Measurements from ENCODE around the gene PDE4D.

The PDE4D gene

DNA sequence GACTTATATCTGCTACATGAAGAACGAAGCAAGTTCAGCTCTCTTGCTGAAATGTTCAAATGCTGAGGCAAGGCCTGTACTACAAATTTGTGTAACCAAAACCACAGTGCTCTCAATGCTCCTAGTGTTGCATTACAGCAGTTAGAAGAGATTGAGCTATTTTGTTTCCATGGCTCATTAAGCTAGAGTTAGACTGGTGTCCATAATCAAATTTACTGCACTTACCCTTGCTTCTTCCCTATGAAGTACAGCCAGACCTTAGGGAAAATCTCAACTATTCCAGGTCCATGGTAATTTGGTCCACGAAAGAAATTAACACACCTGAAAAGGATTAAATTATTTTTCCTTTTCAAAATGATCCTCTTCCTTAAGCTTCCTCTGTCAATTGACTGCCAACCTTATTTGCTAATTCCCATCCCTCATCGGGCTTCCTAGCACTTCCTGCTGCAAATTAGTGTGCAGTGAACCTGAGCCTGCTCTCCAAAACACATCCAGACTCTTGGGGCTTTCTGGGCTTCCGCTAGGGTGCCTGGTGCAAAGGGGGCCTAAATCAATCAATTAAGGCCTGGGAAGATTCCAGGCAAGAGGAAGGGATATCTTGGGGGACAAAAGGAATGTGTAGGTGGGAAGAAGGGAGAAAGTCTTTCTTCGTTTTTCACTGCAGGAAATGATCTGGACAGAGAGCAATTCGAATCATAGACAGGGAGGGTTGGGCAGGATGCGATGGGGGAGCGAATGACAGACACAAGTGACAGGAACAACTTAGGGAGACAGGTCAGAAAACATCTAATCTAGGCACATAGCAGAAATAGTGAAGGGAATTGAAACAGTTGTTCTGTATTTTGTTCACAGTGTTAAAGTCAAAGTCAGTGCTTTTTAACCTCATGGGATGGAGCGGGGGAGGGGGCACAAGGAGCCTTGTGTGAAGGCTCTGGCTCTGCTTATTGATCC is 768.2 kb downstream of the PDE4D start:
- no peak for DNase-seq

DNA sequence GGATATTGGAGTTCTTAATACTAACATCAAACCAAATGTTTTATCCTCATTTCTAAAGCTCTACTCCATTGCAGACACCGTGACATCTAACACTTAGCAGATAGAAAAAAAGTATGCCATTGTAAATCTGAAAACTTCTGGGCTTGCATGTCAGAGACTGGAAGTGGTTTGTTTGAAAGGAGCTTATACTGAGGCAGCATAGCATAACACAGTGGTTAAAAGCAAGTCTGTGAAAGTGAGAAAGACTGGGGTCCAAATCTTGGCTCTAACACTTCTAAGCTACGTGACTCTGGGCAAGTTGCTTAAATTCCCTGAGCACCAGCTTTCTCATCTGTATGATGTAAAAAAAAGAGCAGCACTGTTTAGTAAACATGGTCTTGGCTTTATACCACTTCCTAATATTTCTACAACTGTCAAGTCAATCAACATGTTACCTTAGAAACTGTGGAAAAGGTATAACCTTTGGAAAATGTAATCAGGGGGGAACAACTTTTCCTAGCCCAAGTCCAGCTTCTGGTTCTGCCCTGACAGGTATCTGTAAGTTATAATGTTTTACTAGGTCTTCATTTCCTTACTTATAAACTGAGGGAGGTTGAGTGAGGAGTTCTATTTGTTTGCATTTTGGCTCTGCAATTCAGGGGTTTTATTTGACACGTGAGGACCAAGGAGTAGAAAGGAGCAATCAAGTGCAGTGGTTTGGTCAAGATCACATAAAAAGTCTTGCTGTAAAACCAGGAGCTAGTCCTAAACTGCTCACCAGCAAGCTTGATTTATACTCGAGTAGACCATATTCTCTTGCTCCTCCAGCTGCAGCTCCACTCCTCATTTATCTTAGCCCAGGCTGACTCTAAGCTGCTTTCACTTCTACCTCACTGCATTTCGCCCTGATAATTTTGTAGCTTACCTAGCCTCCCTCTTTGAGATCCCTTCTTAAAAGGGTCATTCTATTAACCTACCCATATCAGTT is 769.6 kb downstream of the PDE4D start:
- DNase-seq = no peak

DNA sequence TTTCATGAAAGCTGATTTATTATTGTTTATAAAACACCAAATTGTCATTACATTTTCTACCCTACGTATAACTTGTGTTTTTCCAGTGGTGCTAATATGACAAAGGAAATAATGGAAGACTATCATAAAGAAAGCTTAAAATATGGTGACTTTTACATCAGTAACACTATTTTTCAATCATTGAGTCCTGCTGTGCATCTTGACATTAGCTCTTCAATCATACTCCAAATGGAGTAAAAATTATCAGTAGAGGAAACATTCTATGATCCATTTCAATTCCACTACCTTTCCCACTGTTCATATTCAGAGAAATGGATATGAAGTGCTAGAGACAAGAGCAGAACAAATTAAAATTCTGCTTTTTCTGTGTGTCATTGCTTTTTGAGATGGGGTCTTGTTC is 774.0 kb downstream of the PDE4D start:
- DNase-seq = no peak

DNA sequence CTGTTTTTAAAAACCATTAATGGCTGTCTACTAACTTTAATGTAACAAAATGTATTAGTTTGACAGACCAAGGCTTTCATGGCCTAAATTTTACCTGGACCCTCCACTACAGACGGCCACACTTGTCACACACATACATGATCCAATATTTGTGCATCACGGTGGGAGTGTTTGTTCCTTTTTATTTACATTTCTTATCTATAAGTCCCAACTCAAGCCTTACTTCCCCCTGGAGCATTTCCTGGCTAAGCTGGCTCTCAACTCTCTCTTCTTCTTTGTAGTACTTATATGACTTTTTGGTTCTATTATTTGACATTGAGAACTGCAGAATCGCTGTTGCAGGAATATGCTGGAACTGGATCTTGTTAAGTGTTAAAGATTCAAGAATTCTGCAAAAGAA is 776.2 kb downstream of the PDE4D start:
- DNase-seq = no peak

DNA sequence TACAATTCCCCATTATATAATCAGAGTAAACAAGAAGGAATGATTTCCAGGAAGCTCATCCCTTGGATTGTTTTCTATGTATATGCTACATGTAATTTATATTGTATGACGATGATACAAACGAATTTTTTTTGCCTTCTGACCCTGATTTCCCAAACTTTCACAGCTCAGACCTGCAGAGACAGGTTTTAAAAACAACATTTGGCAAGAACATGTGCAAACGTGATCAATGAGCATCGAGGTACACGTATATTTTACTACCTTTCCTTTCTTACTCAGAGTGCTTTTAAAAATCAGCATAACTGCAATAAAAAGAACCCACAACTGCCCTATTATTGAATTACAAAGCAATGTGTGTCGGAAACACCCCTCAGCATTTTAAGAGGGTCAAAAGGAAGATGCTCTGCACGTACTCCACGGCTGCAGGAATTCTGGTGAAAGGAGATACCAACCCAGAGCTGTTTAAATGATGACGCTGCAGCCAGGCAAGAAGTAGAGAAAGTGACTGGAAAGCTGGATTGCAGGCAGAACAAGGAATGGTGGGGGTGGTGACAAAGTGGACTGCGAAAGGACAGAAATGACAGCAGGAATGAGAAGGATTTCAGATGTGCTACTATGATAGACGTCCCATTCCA is 777.2 kb downstream of the PDE4D start:
- no peak for DNase-seq

DNA sequence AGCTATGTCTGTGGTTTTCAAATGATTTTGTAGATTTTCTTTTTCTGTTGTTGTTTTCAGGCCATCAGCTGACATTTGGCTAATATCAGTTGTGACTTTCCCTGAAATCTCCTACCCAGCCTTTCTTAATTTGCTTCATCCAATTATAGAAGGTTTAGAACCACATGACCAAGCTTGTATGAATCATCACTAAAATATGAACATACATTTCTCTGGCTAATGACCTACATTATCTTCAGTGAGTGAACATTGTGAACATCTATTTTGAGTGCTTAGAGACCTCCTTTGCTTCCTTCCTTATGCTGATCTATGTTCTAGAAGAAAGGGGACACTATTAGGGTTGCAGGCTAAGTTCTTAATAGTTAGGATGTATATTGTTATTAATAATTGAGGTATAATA is 778.2 kb downstream of the PDE4D start:
- no peak for DNase-seq

DNA sequence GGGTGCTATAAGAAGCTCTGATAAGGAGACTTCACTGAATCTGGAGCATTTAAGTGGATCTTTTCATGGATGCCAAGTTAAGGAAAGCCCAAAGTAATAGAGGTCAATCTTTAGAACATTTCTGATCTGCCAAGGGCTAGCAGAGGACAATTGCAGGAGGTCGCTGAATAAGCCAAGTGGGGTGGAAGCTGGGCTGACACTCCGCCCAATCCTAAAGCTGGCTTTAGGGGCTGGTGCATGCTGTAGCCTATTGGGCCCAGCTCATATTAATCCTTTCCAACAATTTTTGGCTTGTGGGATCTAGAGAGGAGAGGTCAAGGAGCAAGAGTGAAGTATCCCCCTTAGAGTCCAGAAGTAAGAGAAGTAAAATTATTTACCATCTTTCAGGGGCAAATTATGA is 784.1 kb downstream of the PDE4D start:
- no peak for DNase-seq

DNA sequence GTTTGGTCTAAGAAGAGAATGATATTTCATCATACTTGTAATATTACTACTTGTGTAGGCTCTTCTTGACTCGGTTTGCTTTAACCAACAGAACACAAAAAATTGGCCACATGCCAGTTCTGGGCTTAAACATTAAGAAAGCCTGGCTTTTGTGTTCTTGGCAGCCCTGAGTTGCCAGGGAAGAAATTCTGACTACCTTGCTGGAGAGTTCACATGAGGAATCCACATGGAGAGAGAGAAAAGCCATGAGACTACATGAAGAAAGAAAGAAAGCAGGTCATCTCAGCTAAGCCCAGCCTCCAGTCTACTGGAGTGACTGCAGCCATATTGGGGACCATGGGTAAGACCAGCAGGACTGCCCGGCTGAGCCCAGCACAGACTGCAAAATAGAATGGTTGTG is 785.8 kb downstream of the PDE4D start:
- no peak for DNase-seq

DNA sequence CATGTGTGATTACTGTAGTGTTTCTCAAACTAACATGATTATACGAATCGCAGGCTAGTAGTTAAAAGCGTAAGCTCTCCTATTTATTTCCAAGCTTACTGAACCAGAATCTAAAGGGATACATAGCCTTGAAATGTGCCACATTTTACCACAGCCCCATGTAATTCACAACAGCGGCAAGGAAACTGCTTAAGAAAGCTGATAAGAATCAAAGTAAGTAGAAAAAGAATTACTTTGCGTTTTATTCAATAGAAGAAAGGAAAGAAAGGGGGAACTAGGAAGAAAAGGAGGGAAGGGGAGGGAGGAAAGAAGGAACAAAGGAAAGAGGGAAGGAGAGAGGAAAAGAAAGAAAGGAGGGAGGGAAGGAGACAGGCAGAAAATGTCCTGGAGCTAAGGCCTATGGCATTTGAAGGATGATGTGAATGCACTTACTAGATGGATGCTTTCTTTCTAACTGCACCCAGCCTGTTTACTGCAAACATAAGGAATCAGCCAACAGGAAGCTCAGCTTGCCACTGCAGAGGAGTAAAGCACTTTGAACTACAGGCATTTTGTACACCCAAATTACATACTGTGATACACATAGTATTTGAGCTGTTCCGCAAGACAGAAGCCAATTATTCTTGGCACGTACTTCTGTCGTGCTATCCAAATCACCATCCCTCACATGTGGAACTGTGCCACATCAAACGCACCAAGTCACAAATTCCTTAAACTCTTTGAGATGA is 789.0 kb downstream of the PDE4D start:
- DNase-seq = no peak

DNA sequence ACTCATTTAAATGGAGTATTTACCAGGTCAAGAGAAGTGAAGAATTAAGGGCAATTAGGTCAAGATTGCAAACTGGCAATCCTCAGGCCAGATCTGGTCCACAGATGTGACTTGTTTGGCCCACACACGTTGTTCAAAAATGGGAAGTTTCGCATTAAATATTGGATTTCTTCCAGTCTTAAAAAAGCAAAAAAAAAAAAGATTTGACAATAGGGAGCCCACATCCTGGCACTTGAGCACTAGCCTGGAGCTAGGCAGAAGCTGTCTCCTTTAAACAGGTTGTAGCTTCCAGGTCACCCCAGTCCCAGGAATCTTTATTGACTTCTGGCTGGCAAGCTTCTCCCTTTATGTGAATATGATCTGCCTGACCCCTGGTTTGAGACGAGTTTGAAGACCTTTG is 790.2 kb downstream of the PDE4D start:
- no peak for DNase-seq

DNA sequence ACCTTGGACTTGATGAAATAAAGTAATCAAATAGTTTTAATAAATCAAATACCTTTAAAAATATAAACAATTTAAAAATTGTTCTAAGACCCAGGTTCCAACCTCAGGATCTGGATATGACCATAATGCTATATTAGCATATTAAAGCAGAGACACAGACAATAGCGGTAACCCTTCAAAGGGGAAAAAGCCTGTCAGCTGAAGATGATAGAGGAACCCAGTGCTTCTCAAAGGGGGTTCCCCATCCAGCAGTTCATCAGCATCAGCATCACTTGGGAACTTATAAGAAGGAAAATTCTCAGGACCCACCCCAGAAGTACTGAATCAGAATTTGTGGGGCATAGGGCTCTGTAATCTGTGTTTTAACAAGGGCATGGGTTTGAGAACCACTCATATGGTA is 791.1 kb downstream of the PDE4D start:
- DNase-seq = no peak

DNA sequence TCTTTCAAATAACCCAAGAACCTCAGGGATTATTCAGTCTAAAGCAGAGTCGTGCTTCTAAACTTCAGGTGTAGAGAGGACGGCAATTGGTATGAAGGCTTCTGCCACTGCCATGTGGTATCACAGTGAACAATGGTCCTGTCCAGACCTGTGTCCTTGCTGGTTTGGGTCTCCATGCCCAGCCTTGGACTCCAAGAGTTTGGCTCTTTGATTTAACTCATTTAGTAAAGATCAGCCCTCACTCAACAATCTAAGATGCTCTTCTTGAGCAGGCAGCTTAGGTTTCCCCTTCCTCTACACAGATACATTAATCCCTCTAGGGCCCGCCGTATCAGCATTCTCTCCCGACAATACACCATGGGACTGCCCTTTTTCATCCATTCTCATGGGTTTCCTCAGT is 792.7 kb downstream of the PDE4D start:
- no peak for DNase-seq

DNA sequence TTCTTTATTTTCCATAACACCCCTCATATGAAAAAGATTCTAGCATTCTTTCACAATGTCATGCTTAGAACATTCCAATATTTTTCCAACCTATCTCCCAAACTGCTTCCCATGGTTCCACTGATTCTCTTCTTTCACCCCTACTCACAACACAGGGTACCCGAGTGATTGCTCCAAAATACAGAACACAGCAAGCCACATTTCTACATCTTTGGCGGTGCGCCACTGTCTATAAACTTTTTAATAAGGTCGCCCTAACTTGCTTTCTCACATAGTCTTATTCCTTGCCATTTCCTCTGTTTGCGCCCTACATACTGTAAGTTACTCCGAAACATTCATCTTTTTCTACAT is 793.6 kb downstream of the PDE4D start:
- no peak for DNase-seq

DNA sequence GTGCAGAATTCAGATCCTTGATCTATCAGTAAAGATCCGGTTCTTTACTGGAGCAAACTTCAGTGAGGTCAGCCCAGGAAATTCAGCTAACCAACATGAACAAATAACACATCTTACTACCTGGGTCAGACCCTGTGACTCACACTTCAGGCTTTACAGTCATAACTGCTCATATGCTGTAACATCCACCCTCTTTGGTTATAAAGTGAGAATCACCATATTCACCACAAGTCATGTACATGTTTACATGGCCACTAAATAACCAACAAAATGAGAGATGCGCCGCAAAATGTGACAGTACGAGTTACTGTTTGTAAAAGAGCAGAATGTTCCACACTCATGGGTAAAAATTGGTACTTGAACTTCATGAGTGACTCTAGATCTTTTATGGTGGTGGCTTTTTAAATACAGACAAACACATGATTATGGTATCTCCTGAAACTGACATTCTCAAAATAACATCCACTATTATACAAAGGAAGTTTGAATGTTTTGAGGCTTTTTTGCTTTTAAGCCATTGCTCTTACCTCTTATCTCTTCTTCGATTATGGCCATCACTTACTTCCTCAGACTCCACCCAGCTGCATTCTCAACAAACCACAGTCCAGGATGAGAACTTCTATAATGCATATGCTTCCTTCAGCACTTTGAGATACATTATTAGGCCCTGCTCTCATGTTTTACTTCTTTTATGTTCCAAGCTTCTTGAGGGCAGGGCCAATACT is 794.1 kb downstream of the PDE4D start:
- no peak for DNase-seq

DNA sequence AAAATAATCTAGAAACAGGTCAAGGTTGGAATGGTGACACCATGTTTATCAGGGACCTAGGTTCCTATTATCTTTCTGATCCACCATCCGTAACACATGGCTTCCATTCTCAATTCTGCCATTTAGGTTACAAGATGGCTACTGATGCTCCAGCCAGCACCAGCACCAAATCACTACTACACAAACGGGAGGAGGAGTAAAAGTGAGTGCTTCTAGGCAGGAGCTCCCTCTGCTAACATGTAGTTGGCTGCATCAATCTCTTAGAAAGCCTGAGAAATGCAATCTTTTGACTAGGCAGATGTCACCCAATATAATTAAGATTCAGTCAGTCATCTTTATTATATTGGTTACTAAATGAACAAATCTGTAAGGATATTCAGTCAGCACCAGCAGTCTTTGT is 794.8 kb downstream of the PDE4D start:
- no peak for DNase-seq

DNA sequence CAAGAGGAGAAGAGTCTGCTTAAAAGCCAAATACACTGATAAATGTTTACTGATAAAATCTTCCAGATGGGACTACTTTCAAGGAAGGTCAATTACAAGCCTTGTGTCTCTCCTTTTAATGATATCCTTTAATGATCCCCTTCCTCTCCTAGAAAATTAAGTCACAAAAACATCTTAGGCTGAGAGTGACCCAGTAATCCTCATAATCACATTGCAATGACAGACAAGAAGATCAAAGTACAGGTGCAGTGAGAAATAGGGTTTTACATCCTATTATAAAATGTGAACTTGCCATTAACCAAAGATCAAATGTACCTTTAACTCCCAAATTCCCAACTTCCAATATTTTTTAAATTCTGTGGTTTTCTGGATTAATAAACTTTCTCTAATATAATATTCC is 795.8 kb downstream of the PDE4D start:
- DNase-seq = no peak

DNA sequence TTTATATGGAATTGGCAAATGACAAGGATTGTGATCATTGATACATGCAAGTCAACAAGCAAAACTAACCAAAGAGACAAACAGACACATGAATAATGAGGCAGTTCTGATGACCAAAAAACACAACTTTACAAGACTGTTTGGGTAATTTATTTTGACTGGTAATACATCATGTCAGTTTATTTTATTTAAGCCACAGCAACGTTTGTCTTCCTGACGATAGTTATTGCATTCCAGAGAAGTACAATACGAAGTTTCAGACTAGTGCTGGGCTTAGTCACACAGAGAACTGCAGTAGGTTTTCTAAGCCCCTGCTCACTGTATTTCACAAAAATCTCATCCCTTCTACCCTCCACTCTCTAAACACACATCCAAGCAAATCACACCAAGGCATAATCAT is 796.4 kb downstream of the PDE4D start:
- DNase-seq = no peak

DNA sequence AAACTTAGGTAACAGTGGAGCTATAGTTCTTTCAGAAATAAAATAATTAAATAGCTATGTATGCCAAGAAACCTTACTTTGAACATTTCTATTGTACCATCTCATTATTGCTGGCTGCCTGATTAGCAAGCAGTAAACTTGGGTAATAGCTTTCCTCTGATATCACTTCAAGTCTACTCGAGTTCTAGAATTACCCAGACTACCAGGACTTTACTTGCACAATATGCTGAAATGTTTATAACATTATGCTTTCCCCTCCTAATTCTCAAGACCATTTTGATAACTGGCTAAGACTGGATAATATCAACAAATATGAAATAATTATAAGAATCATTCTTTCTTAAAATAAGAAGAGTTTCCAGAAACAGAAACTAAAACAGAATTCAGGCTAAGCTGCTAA is 798.0 kb downstream of the PDE4D start:
- DNase-seq = no peak

DNA sequence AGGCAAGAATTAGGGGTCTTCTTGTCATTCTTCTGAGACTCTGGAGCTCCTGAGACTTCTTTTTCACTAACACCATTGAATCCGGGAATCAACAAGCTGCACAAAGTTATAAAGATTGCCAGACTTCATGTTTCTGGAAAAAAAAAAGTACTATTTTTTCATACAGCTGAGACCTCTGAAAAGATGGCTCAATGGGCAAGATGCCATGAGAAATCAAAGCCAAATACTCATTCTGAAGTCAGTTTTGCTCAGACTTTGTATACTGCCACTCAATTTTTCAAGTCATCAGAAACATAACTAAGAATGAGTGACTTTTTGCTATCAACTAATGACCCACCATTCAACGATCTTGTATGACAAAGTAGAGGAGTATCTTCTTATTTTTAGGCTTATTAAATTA is 798.7 kb downstream of the PDE4D start:
- no peak for DNase-seq

DNA sequence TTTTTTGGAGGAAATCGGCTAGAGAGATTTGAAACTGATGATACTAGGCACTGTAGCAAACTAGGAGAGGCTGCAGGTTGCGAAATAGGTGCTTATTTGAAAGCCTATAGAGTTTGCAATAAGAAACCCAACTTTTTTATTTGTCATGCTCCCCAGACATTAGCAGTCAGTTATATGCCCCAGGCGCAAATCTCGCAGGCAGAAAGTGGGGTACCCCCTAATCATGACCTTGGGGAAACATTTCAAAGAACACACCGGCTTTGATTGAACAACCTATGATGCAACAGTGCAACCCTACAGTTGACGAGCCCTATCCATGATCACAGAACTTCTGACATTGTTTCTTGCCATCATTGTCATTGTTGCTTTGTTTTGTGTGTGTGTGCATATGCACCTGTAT is 800.2 kb downstream of the PDE4D start:
- no peak for DNase-seq

DNA sequence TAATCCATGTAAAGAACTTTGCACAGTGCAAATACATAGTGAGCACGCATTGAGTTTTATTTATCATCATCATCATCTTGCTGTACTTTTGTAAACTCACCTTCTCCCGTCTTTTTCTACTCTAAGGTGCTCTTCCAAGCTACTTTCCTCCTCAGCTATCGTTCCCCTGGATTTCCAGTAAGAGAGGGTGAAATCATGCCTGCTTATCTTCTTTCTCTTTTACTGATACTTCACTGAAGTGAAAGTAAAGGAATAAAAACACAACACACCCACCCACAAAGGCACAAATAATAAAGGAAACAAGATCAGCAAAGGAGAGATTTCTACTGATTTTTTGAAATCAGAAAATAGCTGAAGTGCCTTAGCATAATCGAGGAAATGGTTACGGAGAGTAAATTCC is 800.8 kb downstream of the PDE4D start:
- no peak for DNase-seq

DNA sequence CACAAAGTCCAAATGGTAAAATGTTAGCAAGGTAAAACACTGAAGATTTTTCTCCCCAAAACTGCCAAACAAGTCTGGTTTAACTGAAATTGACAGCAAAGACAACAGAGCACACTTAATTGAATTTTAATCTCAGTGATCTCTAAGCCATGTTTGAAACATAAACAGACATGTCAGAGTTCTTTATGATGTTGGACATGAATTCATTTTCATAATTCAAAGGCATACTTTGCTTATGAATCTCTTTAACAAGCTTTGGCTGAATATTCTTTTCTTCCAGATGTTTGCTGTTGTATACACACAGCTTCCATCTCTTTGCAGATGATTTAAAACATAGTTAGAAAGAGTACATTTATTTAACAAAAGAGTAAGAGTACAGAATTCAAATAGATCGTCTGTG is 801.6 kb downstream of the PDE4D start:
- DNase-seq = no peak

Measured in NCI-H748 treated with DMSO at 0.1 percent for 48 hours (cell line).